GM15510 (cell line): ENCODE measurements around the gene KDM7A.

ENCODE experiments used
- POLR2A ChIP-seq: IDR thresholded peaks from 3 replicates; pipeline ENCODE4 v1.6.1; 2011; ENCODE audit warnings: borderline replicate concordance; ENCODE audit not compliant: insufficient read length; ENCODE audit errors: extremely low read depth

Gene KDM7A

DNA sequence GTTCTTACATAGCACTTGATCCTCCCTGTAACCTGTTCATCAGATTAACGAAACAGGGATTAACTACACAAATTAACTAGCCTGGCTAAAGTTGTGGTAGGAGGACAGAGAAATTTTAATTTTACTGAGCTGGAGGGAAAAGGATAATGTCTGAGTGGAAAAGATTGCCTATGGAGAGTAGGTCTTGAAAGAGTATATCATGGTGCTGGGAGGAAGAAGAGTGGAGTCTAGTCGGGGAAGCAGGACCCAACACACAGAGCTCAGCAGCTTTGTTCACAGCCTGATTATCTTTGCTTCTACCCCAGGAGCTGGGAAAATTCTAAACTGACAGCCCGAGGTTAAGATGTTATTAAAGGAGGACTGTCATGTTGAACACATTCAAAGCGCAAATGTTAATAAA lies 6.1 kb upstream of the KDM7A start:
- TF ChIP-seq POLR2A = no peak

DNA sequence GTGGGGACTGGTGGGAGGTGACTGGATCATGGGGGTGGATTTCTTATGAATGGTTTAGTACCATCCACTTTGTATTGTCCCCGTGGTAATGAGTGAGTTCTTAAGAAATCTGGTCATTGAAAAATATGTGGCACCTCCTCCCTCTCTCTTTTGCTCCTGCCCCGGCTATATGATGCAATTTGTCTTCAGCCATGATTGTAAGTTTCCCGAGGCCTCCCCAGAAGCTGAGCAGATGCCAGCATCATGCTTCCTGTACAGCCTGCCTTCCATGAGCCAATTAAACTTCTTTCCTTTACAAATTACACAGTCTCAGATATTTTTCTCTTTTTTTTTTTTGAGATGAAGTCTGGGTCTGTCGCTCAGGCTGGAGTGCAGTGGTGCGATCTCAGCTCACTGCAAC lies 2.6 kb upstream of the KDM7A start:
- TF ChIP-seq POLR2A = no peak

DNA sequence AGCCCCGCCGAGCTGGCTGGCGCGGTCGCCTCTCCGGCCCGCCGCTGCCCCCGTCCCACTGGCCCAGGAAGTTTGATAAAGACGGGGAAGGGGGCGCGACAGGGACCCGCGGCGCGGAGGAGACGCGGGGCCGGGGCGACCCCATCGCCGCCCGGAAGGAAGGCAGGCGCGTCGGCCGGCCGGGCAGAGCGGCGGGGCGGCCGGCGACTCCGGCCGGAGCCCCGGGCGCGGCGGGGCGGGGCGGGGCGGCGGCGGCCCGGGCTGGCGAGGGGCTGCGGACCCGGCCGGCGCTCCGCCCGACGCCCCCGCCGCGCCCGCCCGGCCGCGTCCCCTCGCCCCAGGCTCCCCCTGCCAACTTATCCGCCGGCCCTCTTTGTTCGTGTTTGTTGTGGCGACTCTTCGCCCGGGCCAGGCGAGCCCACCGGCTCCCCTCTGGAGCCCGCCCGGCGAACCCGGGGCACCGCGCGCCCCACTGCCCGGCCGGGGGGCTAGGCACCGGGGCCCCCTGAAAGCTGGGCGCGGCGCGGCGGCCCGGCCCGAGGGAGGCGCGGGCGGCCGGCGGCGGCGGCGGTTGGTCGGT lies 571 bp downstream of the KDM7A start:
- no peak for TF ChIP-seq POLR2A

DNA sequence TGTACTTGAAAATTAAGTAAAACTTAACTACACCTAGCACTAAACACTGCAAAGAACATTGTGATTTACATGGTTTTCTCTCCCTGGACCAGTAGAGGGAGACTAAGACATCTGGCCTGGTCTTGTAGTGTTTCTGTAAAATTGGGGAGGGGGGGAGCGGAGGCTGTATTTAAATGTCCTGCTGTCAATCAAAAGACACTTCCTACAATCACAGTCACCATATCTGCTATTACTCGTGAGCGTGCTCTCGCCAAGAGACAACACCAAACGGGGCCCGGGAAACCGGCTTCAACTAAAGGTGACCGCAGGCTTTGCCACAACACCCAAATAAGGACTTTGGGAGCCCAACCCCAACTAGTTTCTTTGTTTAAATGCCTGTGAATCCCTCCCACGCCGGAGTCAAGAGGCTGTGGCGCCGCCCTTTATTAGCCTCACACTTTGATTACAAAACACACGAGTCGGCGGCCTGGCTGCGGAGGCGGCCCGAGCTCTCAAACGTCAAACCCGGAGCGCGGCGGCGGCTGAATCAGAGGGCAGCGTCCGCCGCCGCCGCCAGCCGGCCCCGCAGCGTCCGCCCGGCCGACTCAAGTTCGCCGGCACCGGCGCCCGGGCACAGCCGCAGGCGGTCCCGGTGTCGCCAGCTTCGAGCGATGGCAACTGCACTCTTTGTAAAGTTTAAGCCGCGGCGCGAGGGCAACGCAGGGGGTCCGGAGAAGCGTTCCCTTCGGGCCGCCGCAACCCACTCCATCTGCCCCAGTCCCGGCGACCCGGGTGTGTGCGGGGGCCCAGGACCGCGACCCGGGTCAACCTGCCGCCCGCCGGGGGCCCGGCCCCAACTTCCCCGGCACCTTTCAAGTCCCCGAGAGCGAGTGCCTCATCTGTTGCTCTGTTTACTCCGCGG lies 1.3 kb downstream of the KDM7A start:
- no peak for TF ChIP-seq POLR2A

DNA sequence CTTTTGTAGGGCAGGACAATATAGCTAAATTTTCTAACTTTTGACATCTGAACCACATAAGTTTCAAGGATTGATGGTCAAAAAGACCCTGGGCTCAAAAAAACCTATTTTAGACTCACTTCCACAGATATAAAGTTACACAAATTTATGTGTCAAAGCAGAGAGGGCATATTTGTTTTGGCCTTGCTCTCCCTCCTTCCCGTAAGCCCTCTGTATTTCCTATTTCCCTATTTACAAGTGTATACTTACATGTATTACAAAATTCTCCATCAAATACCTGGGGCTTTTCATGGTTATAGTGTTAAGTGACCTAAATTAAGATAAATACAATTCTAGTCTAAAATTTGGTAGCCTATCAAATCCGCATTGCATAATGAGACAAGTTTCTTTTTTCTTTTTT lies 2.6 kb downstream of the KDM7A start:
- TF ChIP-seq POLR2A = no peak

DNA sequence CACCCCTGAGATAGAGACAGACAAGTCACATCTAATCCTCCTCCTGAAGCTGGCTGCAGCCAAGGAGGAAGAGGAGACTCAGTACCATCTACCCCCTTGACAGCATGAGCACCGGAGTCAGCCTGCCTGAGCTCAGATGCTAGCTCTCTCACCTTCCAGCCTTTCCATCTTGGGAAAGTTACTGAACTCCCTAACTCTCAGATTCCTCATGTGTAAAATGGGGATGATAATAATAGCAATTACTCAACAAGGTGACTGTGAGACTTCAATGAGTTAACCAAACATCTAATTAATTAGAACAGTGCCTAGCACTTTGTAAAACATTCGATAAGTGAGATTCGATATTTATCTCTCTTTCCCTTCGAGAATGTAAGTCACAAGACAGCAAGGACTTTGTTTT lies 6.4 kb downstream of the KDM7A start:
- no peak for TF ChIP-seq POLR2A

DNA sequence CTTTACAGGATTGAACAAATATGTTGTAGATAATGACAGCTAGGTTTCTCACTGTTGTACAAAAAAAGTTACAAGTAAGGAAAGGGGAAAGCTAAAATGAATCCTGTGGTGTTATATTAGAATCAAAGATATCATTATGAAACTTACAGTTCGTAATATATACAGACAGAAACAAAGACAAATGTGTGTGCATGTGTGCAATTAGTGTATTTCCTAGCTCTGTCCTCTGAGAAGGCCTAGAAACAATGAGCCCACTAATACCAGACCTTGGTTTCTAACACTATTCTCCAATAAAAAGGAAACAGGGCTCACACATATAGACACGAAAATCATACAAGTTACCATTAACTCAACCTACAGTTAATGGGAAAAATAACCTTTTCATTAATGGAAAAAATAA lies 8.0 kb downstream of the KDM7A start:
- TF ChIP-seq POLR2A = no peak

DNA sequence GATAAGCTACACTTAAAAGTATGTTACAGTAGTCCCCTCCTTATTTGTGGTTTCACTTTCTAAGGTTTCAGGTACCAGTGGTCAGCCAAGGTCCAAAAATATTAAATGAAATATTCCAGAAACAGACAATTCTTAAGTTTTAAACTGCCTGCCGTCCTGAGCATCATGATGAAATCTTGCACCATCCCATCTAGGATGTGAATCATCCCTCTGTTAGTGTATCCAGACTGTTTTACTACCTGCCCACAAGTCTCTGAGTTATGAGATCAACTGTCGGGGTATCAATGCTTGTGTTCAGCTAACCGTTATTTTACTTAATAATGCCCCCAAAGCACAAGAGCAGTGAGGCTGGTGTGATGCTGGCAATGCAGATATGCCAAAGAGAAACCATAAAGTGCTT lies 11.4 kb downstream of the KDM7A start:
- TF ChIP-seq POLR2A = no peak

DNA sequence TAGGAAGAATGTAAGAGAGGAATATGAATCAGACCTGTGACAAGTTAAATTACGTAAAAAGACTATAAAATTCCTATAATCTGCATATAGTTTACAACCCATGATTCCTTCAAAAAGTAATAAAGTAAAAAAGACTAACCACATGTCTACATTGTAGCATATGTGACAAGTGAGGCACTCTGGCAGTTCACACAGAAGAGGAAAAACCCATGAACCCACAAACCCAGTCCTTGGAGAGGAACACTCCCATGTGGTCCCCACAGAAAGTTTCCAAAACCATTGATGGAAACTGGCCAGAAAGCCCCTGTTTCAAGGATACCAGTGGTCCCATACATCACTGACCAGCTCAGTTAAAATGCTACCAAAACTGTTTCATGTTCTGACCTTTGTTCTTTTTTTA lies 15.7 kb downstream of the KDM7A start:
- TF ChIP-seq POLR2A = no peak

DNA sequence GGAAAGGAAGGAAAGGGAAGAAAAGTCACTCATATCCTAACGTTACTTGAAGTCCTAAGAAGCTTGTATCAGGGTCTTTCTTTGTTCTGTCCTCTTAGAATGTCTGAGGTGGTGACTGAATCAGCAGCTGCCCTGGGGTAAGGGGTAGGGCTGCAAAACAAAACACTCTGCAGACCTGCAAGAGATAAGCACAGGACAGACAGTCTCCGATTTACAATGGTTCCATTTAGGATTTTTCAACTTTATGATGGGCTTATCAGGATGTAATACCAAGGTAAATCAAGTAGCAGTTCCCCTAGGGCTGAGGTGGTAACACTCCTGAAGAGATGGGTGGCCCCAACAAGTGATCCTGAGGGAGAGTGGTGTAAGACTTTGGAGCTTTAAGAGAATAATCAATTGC lies 16.5 kb downstream of the KDM7A start:
- TF ChIP-seq POLR2A = no peak

DNA sequence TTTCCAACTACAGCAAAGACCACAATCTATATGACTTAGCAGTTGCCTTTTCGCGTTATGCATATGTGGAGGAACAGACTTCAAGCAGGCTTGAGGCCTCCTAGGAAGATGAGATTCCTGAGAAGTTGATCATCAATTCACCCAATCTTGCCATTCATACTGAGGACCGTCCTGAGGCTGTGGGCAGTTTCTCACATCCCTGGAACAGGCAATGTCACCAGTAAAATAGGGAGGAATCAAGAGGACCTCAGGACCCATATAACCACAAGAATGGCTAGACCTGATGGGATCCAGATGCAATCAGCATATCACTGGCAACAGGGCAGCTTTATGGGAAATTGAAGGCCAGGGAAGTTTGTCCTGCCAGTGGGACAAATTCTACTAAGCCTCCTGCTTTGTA lies 17.3 kb downstream of the KDM7A start:
- TF ChIP-seq POLR2A = no peak

DNA sequence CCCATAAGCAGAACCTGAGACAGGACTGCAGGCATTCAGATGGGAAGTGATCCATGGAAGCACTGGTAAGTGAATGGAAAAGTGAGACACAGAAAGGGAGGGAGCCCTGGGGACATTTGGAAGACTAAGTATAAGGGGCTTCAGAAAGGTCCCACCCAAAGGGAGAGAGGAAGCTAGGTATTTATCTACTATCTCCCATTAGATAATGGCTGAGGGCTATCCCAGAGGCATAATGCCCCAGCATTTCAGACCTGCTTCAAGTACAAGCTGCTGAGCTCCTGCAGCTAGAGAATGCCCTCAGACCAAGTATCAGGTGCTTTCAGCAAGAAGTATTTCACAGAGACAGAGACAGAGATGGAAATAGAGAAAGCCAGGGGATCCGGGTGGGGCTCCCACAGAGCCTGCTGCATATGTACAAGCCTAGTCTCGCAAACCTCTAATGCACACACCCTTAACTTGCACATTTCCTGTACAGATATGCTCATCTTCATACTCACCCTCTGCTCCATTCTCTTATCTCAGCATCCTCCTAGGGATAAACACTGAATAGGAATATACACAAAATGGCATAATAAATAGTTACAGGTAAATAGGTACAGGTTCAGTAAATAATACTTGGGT lies 20.2 kb downstream of the KDM7A start:
- no peak for TF ChIP-seq POLR2A

DNA sequence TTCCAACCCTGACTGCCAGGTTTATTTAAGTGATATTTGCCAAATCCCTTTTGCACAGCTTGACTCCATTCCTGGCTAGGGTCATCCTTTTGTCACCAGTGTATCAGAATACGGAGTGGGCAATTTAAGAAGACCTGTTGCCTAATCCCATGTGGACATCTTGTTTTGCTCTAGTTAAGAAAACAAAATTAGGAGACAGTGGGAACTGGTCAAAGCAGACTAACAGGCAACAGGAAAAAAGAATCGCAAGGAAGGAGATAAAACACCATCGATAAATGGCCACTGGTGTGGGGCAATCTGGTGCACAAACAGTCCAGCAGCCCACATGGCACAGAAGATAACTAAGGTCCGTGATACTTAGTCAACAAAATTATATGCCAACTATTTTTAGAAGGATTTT lies 21.4 kb downstream of the KDM7A start:
- TF ChIP-seq POLR2A = no peak

DNA sequence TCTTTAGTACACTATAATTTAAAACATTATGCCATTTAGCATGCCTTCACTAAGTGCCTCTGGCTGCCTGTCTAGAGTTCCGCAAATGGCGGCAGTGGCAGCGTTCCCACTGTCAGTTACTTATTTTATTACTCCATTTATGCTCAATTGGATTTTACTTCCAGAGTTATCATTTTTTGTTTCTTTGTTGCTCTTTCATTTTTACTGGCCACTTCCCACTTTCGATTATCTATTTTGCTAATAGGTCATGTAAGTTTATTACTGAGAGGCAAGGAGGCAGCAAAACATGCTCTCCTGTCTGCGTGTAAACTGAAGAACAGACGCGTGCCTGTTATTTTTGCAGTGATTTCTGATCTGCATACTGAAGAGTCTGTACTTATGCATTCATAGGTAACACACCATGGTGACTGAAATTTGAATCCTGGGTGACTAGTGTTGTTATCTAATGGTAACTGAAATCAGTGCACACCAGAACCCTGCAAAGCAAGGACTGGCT lies 23.1 kb downstream of the KDM7A start:
- TF ChIP-seq POLR2A = no peak

DNA sequence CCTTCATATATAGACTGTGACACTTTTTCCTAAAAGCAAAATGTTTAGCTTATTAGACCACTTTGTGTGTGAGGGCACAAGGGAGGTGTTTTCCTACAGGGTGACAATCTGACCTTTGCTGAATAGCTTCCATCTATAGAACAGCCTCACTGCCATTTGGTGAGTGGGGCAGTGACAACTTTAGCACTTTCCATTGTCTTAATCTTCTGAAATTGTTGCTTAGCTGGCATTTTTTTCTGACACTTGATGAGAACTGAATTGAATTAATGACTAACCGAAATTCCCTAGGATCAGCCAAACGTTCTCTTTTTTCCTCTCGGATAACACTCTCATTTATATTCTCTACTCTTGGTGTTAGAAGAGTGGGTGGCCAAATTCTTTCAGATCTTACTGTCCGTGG lies 30.2 kb downstream of the KDM7A start:
- TF ChIP-seq POLR2A = no peak

DNA sequence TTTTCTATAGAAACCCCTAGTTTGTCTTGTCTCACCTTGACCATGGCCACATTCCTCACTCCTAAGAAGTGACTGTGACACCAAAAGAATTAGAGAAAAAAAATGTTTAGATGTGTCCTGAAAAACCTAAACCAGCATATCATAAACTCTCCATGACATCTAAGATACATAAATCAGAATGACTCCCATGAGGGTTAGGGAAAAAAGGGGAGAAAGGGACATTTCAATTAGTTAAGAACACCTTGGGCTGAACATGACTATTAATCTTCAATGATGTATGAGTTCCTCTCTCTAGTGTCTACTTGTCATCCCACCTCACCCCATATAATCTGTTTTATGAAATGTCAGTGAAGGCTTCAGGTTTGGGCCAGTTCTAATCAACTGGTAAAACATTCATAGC lies 31.1 kb downstream of the KDM7A start:
- no peak for TF ChIP-seq POLR2A
